H9 (cell line): Measurements from ENCODE around the gene SIGLEC8. TPM values are rescaled to one million over a fixed set of nuclear protein-coding genes. Genes with fewer than 3 reads are reported as not detected.

Source experiments
- DNase-seq: peaks from one replicate; pipeline ENCODE4 v3.0.0-alpha.2; 2017
- H2AFZ ChIP-seq: one replicate; pipeline ENCODE4 v1.6.1; 2013; ENCODE audit warnings: mild to moderate bottlenecking, low read length, control low read depth, moderate library complexity
- H2AK5ac ChIP-seq: 2 replicates; pipeline ENCODE4 v1.6.1; 2013; ENCODE audit warnings: low read length, control low read depth, mixed read lengths; ENCODE audit not compliant: insufficient read length
- H2BK120ac ChIP-seq: one replicate; pipeline ENCODE4 v1.6.1; 2013; ENCODE audit warnings: low read depth, mild to moderate bottlenecking, low read length, control low read depth, inconsistent platforms; ENCODE audit not compliant: poor library complexity, severe bottlenecking
- H2BK12ac ChIP-seq: 2 replicates; pipeline ENCODE4 v1.6.1; 2013; ENCODE audit warnings: low read length, control low read depth, mixed read lengths, low read depth; ENCODE audit not compliant: insufficient read length
- H2BK15ac ChIP-seq: 2 replicates; pipeline ENCODE4 v1.6.1; 2013; ENCODE audit warnings: low read depth, low read length, control low read depth
- H2BK20ac ChIP-seq: one replicate; pipeline ENCODE4 v1.6.1; 2013; ENCODE audit warnings: low read depth, mild to moderate bottlenecking, low read length, control low read depth, inconsistent platforms; ENCODE audit not compliant: poor library complexity, severe bottlenecking
- H2BK5ac ChIP-seq: 2 replicates; pipeline ENCODE4 v1.6.1; 2013; ENCODE audit warnings: low read length, control low read depth, mixed read lengths; ENCODE audit not compliant: insufficient read length
- H3K14ac ChIP-seq: 2 replicates; pipeline ENCODE4 v1.6.1; 2013; ENCODE audit warnings: low read length, control low read depth; ENCODE audit not compliant: insufficient read depth
- H3K18ac ChIP-seq: 2 replicates; pipeline ENCODE4 v1.6.1; 2013; ENCODE audit warnings: low read depth, mild to moderate bottlenecking, mixed read lengths, low read length, control low read depth; ENCODE audit not compliant: insufficient read length
- H3K23ac ChIP-seq: 2 replicates; pipeline ENCODE4 v1.6.1; 2013; ENCODE audit warnings: low read length, control low read depth, mixed read lengths, low read depth; ENCODE audit not compliant: insufficient read length
- H3K23me2 ChIP-seq: 2 replicates; pipeline ENCODE4 v1.6.1; 2013; ENCODE audit warnings: low read depth, mild to moderate bottlenecking, mixed read lengths, low read length, control low read depth; ENCODE audit not compliant: insufficient read length, poor library complexity, severe bottlenecking
- H3K27ac ChIP-seq: 2 replicates; pipeline ENCODE4 v1.5.1; 2013; ENCODE audit warnings: low read length, control low read depth, mixed read lengths, low read depth; ENCODE audit not compliant: insufficient read length
- H3K27me3 ChIP-seq: 2 replicates; pipeline ENCODE4 v1.6.1; 2013; ENCODE audit warnings: low read length, control low read depth, inconsistent platforms; ENCODE audit not compliant: insufficient read depth
- H3K4ac ChIP-seq: 2 replicates; pipeline ENCODE4 v1.6.1; 2013; ENCODE audit warnings: low read depth, mild to moderate bottlenecking, control low read depth, inconsistent platforms, low read length, moderate library complexity
- H3K4me1 ChIP-seq: 2 replicates; pipeline ENCODE4 v1.6.1; 2013; ENCODE audit warnings: low read length, control low read depth, inconsistent platforms; ENCODE audit not compliant: insufficient read depth
- H3K4me2 ChIP-seq: 2 replicates; pipeline ENCODE4 v1.6.1; 2013; ENCODE audit warnings: low read length, control low read depth, mixed read lengths; ENCODE audit not compliant: insufficient read length, insufficient read depth
- H3K56ac ChIP-seq: 2 replicates; pipeline ENCODE4 v1.6.1; 2013; ENCODE audit warnings: low read depth, mild to moderate bottlenecking, mixed read lengths, low read length, control low read depth; ENCODE audit not compliant: insufficient read length
- H3K79me1 ChIP-seq: 2 replicates; pipeline ENCODE4 v1.6.1; 2013; ENCODE audit warnings: low read depth, mild to moderate bottlenecking, moderate library complexity, low read length, control low read depth, inconsistent platforms; ENCODE audit not compliant: insufficient read depth, poor library complexity, severe bottlenecking
- H3K79me2 ChIP-seq: 2 replicates; pipeline ENCODE4 v1.6.1; 2013; ENCODE audit warnings: low read length, control low read depth, inconsistent platforms; ENCODE audit not compliant: insufficient read depth
- H3K9ac ChIP-seq: 2 replicates; pipeline ENCODE4 v1.6.1; 2013; ENCODE audit warnings: low read length, control low read depth, mixed read lengths; ENCODE audit not compliant: insufficient read length; ENCODE audit errors: extremely low read depth
- H3K9me3 ChIP-seq: one replicate; pipeline ENCODE4 v1.6.1; 2013; ENCODE audit warnings: low read depth, low read length, inconsistent platforms; ENCODE audit not compliant: control insufficient read depth
- H3T11ph ChIP-seq: one replicate; pipeline ENCODE4 v1.6.1; 2013; ENCODE audit warnings: mild to moderate bottlenecking, low read length, control low read depth, inconsistent platforms
- H4K20me1 ChIP-seq: one replicate; pipeline ENCODE4 v1.6.1; 2013; ENCODE audit not compliant: control insufficient read depth, insufficient read length, insufficient read depth
- H4K5ac ChIP-seq: 2 replicates; pipeline ENCODE4 v1.6.1; 2013; ENCODE audit warnings: low read depth, mild to moderate bottlenecking, mixed read lengths, low read length, control low read depth; ENCODE audit not compliant: insufficient read length
- H4K8ac ChIP-seq: replicated peaks from 2 replicates; pipeline ENCODE4 v1.6.1; 2013; ENCODE audit warnings: low read length, control low read depth, mixed read lengths, low read depth; ENCODE audit not compliant: insufficient read length
- H4K91ac ChIP-seq: 2 replicates; pipeline ENCODE4 v1.6.1; 2013; ENCODE audit warnings: low read depth, mild to moderate bottlenecking, moderate library complexity, mixed read lengths, low read length, control low read depth; ENCODE audit not compliant: insufficient read length
- H3K27ac Mint-ChIP-seq, 3 experiments: 2 replicates in 2 of 3; 3 replicates in 1 of 3; pipeline ENCODE4 v1.8.0; 2020 to 2021; ENCODE audit warnings: mixed read lengths in 3 of 3, mild to moderate bottlenecking in 1 of 3, moderate library complexity in 1 of 3
- H3K27me3 Mint-ChIP-seq: 2 replicates; pipeline ENCODE4 v1.8.0; 2021; ENCODE audit warnings: low read depth, mild to moderate bottlenecking, moderate library complexity, mixed read lengths
- H3K36me3 Mint-ChIP-seq, 3 experiments: 2 replicates in 2 of 3; 3 replicates in 1 of 3; pipeline ENCODE4 v1.8.0; 2020 to 2021; ENCODE audit warnings: low read depth in 3 of 3, mixed read lengths in 3 of 3; ENCODE audit not compliant: insufficient read depth in 1 of 3
- H3K4me1 Mint-ChIP-seq, 2 experiments: 2 replicates each; pipeline ENCODE4 v1.8.0; 2020; ENCODE audit warnings: mixed read lengths in 2 of 2
- H3K4me3 Mint-ChIP-seq, 2 experiments: 2 replicates in 1 of 2; 3 replicates in 1 of 2; pipeline ENCODE4 v1.8.0; 2020 to 2021; ENCODE audit warnings: mild to moderate bottlenecking in 2 of 2, mixed read lengths in 2 of 2, moderate library complexity in 1 of 2
- H3K9me3 Mint-ChIP-seq, 2 experiments: 2 replicates in 1 of 2; 3 replicates in 1 of 2; pipeline ENCODE4 v1.8.0; 2020; ENCODE audit warnings: mild to moderate bottlenecking in 2 of 2, mixed read lengths in 2 of 2, moderate library complexity in 1 of 2
- CTCF ChIP-seq: fragments of 200-600 bp; sonication (generic); conservative IDR thresholded peaks from 3 replicates; pipeline ENCODE4 v1.8.0; 2021; ENCODE audit warnings: antibody characterized with exemption, mild to moderate bottlenecking
- WGBS: extraction: QIAGEN DNeasy Blood & Tissue Kit; methylation state at CpG from one replicate; pipeline ENCODE4 v1.1.7; 2013; ENCODE audit warnings: missing lambda C conversion rate, low lambda C conversion rate, mixed read lengths; ENCODE audit not compliant: insufficient read length; ENCODE audit errors: extremely low coverage; 5-methylcytosine and 5-hydroxymethylcytosine counted together
- total RNA-seq: library from RNA; stranded (reverse); gene quantifications from 2 replicates; pipeline ENCODE4 v1.2.1, GENCODE V29; 2021

SIGLEC8 gene
- total RNA-seq, 1 experiment from 2014 or later = not detected

- no peak for DNase-seq
- Histone ChIP-seq H2BK12ac (no peak overlapping the region), H3T11ph (no peak overlapping the region), H3K9ac (no peak overlapping the region), H3K4me2 (no peak overlapping the region), H3K79me2 (no peaks in the 10 kb centered on the region), H3K23ac (no peak overlapping the region), H3K14ac (no peak overlapping the region), H3K56ac (no peak overlapping the region), H3K23me2 (no peaks in the 10 kb centered on the region), H4K5ac (no peak overlapping the region), H3K4ac (no peak overlapping the region), H3K9me3 (peaks cover 19% of the 10 kb centered on the region), H2BK5ac (no peak overlapping the region), H3K27me3 (no peaks in the 10 kb centered on the region), H4K8ac (no peak overlapping the region), H3K18ac (no peak overlapping the region), H2BK120ac (no peak overlapping the region), H2AFZ (no peak overlapping the region), H3K4me1 (no peaks in the 10 kb centered on the region), H3K79me1 (no peaks in the 10 kb centered on the region), H3K27ac (no peak overlapping the region), H2AK5ac (no peak overlapping the region), H4K20me1 (no peaks in the 10 kb centered on the region), H2BK20ac (no peak overlapping the region), H4K91ac (no peak overlapping the region), H2BK15ac (no peak overlapping the region)
- TF ChIP-seq CTCF = no peak
- Mint-ChIP-seq H3K4me1 (peaks cover 7 to 13% of the 10 kb centered on the region in 2 experiments), H3K36me3 (peaks cover 44 to 69% (median 53%) of the 10 kb centered on the region in 3 experiments), H3K9me3 (peaks cover 49 to 51% of the 10 kb centered on the region in 2 experiments), H3K27me3 (peaks cover 8% of the 10 kb centered on the region), H3K4me3 (peak overlapping the region in 1 of 2 experiments; percentile 15; a peak in 1 of 5 replicates), H3K27ac (no peak overlapping the region)
- no CpG with 5 or more reads among the region's 9 CpGs for WGBS
Measured at GRCh38 chr19:51402117-51402516, 56.1 kb downstream of the SIGLEC8 start.

Other genes with a start within 250 kb of the SIGLEC8 start
- gene CD33, start 233.4 kb downstream of the SIGLEC8 start, total RNA-seq = 0.09 and 0.35 TPM in 2 replicates
- not detected in 2 replicates for gene SIGLECL1, start 207.4 kb downstream of the SIGLEC8 start, total RNA-seq
- 41.4 and 42.3 TPM in 2 replicates for gene IGLON5, start 146.8 kb downstream of the SIGLEC8 start, total RNA-seq
- 5.3 and 5.6 TPM in 2 replicates for gene VSIG10L, start 116.3 kb downstream of the SIGLEC8 start, total RNA-seq
- gene ETFB, start 92.1 kb downstream of the SIGLEC8 start, total RNA-seq = 44.8 and 49.4 TPM in 2 replicates
- gene CLDND2, start 89.5 kb downstream of the SIGLEC8 start, total RNA-seq = 1.7 TPM in 1 of 2 replicates, not detected in the other
- gene NKG7, start 85.8 kb downstream of the SIGLEC8 start, total RNA-seq = not detected in 2 replicates
- gene LIM2, start 70.5 kb downstream of the SIGLEC8 start, total RNA-seq = not detected in 2 replicates
- gene C19orf84, start 67.9 kb downstream of the SIGLEC8 start, total RNA-seq = 4.1 and 4.8 TPM in 2 replicates
- not detected in 2 replicates for gene SIGLEC10, start 40.8 kb downstream of the SIGLEC8 start, total RNA-seq
- gene CEACAM18, start 20.1 kb upstream of the SIGLEC8 start, total RNA-seq = not detected in 2 replicates
- gene SIGLEC12, start 43.3 kb upstream of the SIGLEC8 start, total RNA-seq = not detected in 2 replicates
- 0.31 TPM in 1 of 2 replicates, not detected in the other for gene SIGLEC6, start 73.2 kb upstream of the SIGLEC8 start, total RNA-seq
- gene ZNF175, start 112.8 kb upstream of the SIGLEC8 start, total RNA-seq = 9.7 and 10.7 TPM in 2 replicates
- gene SIGLEC5, start 171.9 kb upstream of the SIGLEC8 start, total RNA-seq = not detected in 2 replicates
- gene SIGLEC14, start 188.4 kb upstream of the SIGLEC8 start, total RNA-seq = not detected in 2 replicates
- gene SPACA6, start 234.9 kb upstream of the SIGLEC8 start, total RNA-seq = 16.0 and 18.9 TPM in 2 replicates